Mesenchymal stem cell (in vitro differentiated cells and primary cell): ENCODE data around the gene ZNF394.
A peak's percentile ranks its signal among the peaks of the same experiment; 100 is the strongest.

ENCODE experiments used
- DNase-seq: peaks from one replicate; pipeline ENCODE4 v3.0.0-alpha.2; 2013
- H2AFZ ChIP-seq: one replicate; pipeline ENCODE4 v1.6.1; 2013; ENCODE audit warnings: low read depth, mild to moderate bottlenecking, control low read depth, inconsistent platforms, low read length, moderate library complexity
- H2AK5ac ChIP-seq: 2 replicates; pipeline ENCODE4 v1.6.1; 2013; ENCODE audit warnings: low read length, moderate library complexity, mild to moderate bottlenecking, inconsistent platforms; ENCODE audit not compliant: severe bottlenecking
- H2BK120ac ChIP-seq: one replicate; pipeline ENCODE4 v1.6.1; 2013; ENCODE audit warnings: low read depth, mild to moderate bottlenecking, inconsistent platforms, low read length, moderate library complexity
- H2BK12ac ChIP-seq, 2 experiments: one replicate each; pipeline ENCODE4 v1.6.1; 2013; ENCODE audit warnings: inconsistent platforms in 2 of 2, low read length in 2 of 2, mild to moderate bottlenecking in 2 of 2, moderate library complexity in 2 of 2, control low read depth in 1 of 2
- H2BK15ac ChIP-seq: one replicate; pipeline ENCODE4 v1.6.1; 2013; ENCODE audit warnings: mild to moderate bottlenecking, low read depth, inconsistent platforms; ENCODE audit not compliant: poor library complexity, severe bottlenecking
- H2BK5ac ChIP-seq: 2 replicates; pipeline ENCODE4 v1.6.1; 2013; ENCODE audit warnings: low read depth, mild to moderate bottlenecking, low read length, control low read depth, inconsistent platforms; ENCODE audit not compliant: poor library complexity, severe bottlenecking
- H3K14ac ChIP-seq, 2 experiments: one replicate each; pipeline ENCODE4 v1.6.1; 2013; ENCODE audit warnings: inconsistent platforms in 2 of 2, low read length in 2 of 2, control low read depth in 1 of 2, mild to moderate bottlenecking in 1 of 2, moderate library complexity in 1 of 2
- H3K18ac ChIP-seq, 2 experiments: one replicate each; pipeline ENCODE4 v1.6.1; 2013; ENCODE audit warnings: inconsistent platforms in 2 of 2, low read length in 2 of 2, control low read depth in 1 of 2, low read depth in 1 of 2, mild to moderate bottlenecking in 1 of 2
- H3K23ac ChIP-seq, 2 experiments: one replicate each; pipeline ENCODE4 v1.6.1; 2013; ENCODE audit warnings: inconsistent platforms in 2 of 2, low read length in 2 of 2, mild to moderate bottlenecking in 2 of 2, moderate library complexity in 2 of 2, control low read depth in 1 of 2
- H3K27ac ChIP-seq: 2 replicates; pipeline ENCODE4 v1.5.1; 2013; ENCODE audit warnings: mild to moderate bottlenecking, moderate library complexity, low read length, control low read depth, inconsistent platforms; ENCODE audit not compliant: poor library complexity, severe bottlenecking
- H3K27me3 ChIP-seq, 2 experiments: 2 replicates each; pipeline versions ENCODE4 v1.6.1 to v1.7.0; 2013; ENCODE audit warnings: low read length in 2 of 2, mild to moderate bottlenecking in 2 of 2, moderate library complexity in 2 of 2, control low read depth in 1 of 2, inconsistent platforms in 1 of 2; ENCODE audit not compliant: control insufficient read depth in 1 of 2, insufficient read depth in 1 of 2
- H3K36me3 ChIP-seq, 2 experiments: 2 replicates each; pipeline versions ENCODE4 v1.6.1 to v1.7.0; 2013; ENCODE audit warnings: low read length in 2 of 2, control low read depth in 1 of 2, inconsistent platforms in 1 of 2, low read depth in 1 of 2, mild to moderate bottlenecking in 1 of 2; ENCODE audit not compliant: insufficient read depth in 2 of 2, control insufficient read depth in 1 of 2
- H3K4ac ChIP-seq, 2 experiments: one replicate each; pipeline ENCODE4 v1.6.1; 2013; ENCODE audit warnings: inconsistent platforms in 2 of 2, low read length in 2 of 2, mild to moderate bottlenecking in 2 of 2, moderate library complexity in 2 of 2, control low read depth in 1 of 2, low read depth in 1 of 2
- H3K4me1 ChIP-seq: 2 replicates; pipeline ENCODE4 v1.6.1; 2013; ENCODE audit warnings: low read depth, low read length, control low read depth; ENCODE audit not compliant: control insufficient read depth, insufficient read depth
- H3K4me2 ChIP-seq: 2 replicates; pipeline ENCODE4 v1.6.1; 2013; ENCODE audit warnings: low read length, mild to moderate bottlenecking, inconsistent platforms; ENCODE audit not compliant: poor library complexity, severe bottlenecking
- H3K4me3 ChIP-seq, 2 experiments: 2 replicates each; pipeline versions ENCODE4 v1.5.1 to v1.7.0; 2013; ENCODE audit warnings: low read length in 2 of 2, mild to moderate bottlenecking in 2 of 2, control low read depth in 1 of 2, low read depth in 1 of 2; ENCODE audit not compliant: insufficient read depth in 1 of 2
- H3K79me1 ChIP-seq: replicated peaks from 2 replicates; pipeline ENCODE4 v1.6.1; 2013; ENCODE audit warnings: mild to moderate bottlenecking, control low read depth, low read length, inconsistent platforms; ENCODE audit not compliant: poor library complexity, severe bottlenecking
- H3K9ac ChIP-seq: 2 replicates; pipeline ENCODE4 v1.7.0; 2013; ENCODE audit warnings: mild to moderate bottlenecking, low read length, moderate library complexity
- H3K9me3 ChIP-seq: 2 replicates; pipeline ENCODE4 v1.7.0; 2013; ENCODE audit warnings: mild to moderate bottlenecking, low read length; ENCODE audit not compliant: control insufficient read depth
- H4K8ac ChIP-seq: one replicate; pipeline ENCODE4 v1.6.1; 2013; ENCODE audit warnings: inconsistent platforms, mild to moderate bottlenecking, low read length, moderate library complexity
- H4K91ac ChIP-seq: one replicate; pipeline ENCODE4 v1.6.1; 2013; ENCODE audit warnings: mild to moderate bottlenecking, low read length, inconsistent platforms
- WGBS: methylation state at CpG from one replicate; pipeline ENCODE4 v1.1.7; 2013; ENCODE audit warnings: mixed read lengths; 5-methylcytosine and 5-hydroxymethylcytosine counted together

ZNF394 gene

GRCh38 chr7:99543081-99543671 lies 43.1 kb upstream of the ZNF394 start:
- no peak overlapping the region for H3K14ac ChIP-seq
- H2AFZ ChIP-seq: no peak overlapping the region
- H4K91ac ChIP-seq: no peak overlapping the region
- no peak overlapping the region for H3K18ac ChIP-seq
- H3K9me3 ChIP-seq: peaks cover 65% of the 10 kb centered on the region
- no peak for DNase-seq
- H2BK120ac ChIP-seq: no peak overlapping the region
- H3K36me3 ChIP-seq: peaks cover 16 to 20% of the 10 kb centered on the region in 2 experiments
- no peak overlapping the region for H3K9ac ChIP-seq
- no peak overlapping the region for H3K23ac ChIP-seq
- H3K27ac ChIP-seq: no peak overlapping the region
- H4K8ac ChIP-seq: no peak overlapping the region
- H3K4me3 ChIP-seq: no peak overlapping the region
- 98% methylated on average over 34 of the region's 34 CpGs for WGBS
- no peaks in the 10 kb centered on the region for H3K4me1 ChIP-seq
- no peak overlapping the region for H3K4ac ChIP-seq
- H2BK12ac ChIP-seq: no peak overlapping the region
- peaks cover 4% of the 10 kb centered on the region for H3K79me1 ChIP-seq
- H3K27me3 ChIP-seq: no peaks in the 10 kb centered on the region
- H2BK15ac ChIP-seq: no peak overlapping the region
- no peak overlapping the region for H2AK5ac ChIP-seq
- H2BK5ac ChIP-seq: no peak overlapping the region
- no peak overlapping the region for H3K4me2 ChIP-seq

- Histone ChIP-seq H2BK12ac (no peak overlapping the region), H2BK120ac (no peak overlapping the region), H3K27me3 (no peaks in the 10 kb centered on the region), H3K23ac (no peak overlapping the region), H2AK5ac (no peak overlapping the region), H3K36me3 (peaks cover 3 to 14% of the 10 kb centered on the region in 2 experiments), H4K8ac (no peak overlapping the region), H3K4ac (no peak overlapping the region), H3K9ac (no peak overlapping the region), H3K79me1 (peaks cover 1% of the 10 kb centered on the region), H2AFZ (no peak overlapping the region), H2BK15ac (no peak overlapping the region), H3K27ac (no peak overlapping the region), H2BK5ac (no peak overlapping the region), H3K18ac (no peak overlapping the region), H3K4me3 (no peak overlapping the region), H3K14ac (no peak overlapping the region), H3K4me1 (no peaks in the 10 kb centered on the region), H3K4me2 (no peak overlapping the region), H4K91ac (no peak overlapping the region), H3K9me3 (peaks cover 60% of the 10 kb centered on the region)
- DNase-seq: no peak
- WGBS: 93% methylated on average over 8 of the region's 9 CpGs
Observed at GRCh38 chr7:99541212-99541611, 41.1 kb upstream of the ZNF394 start.

- no peak overlapping the region for H4K8ac ChIP-seq
- no peak overlapping the region for H2BK120ac ChIP-seq
- H3K14ac ChIP-seq: no peak overlapping the region
- no peak overlapping the region for H2BK12ac ChIP-seq
- H3K9ac ChIP-seq: no peak overlapping the region
- H2BK5ac ChIP-seq: no peak overlapping the region
- H2AFZ ChIP-seq: no peak overlapping the region
- peaks cover 66% of the 10 kb centered on the region for H3K9me3 ChIP-seq
- no peaks in the 10 kb centered on the region for H3K4me1 ChIP-seq
- no peak overlapping the region for H3K4ac ChIP-seq
- no peak overlapping the region for H3K23ac ChIP-seq
- WGBS: 77% methylated on average over 4 of the region's 5 CpGs
- H3K36me3 ChIP-seq: peaks cover 3 to 11% of the 10 kb centered on the region in 2 experiments
- H3K27me3 ChIP-seq: no peaks in the 10 kb centered on the region
- no peaks in the 10 kb centered on the region for H3K79me1 ChIP-seq
- H3K18ac ChIP-seq: no peak overlapping the region
- DNase-seq: no peak
- H4K91ac ChIP-seq: no peak overlapping the region
- no peak overlapping the region for H2AK5ac ChIP-seq
- H3K4me2 ChIP-seq: no peak overlapping the region
- peak overlapping the region in 1 of 2 experiments; percentile 60 for H3K4me3 ChIP-seq
- H3K27ac ChIP-seq: no peak overlapping the region
- H2BK15ac ChIP-seq: no peak overlapping the region
Observed at GRCh38 chr7:99540542-99540941, 40.5 kb upstream of the ZNF394 start.

- DNase-seq: no peak
- H3K9ac ChIP-seq: no peak overlapping the region
- 52% methylated on average over 4 of the region's 7 CpGs for WGBS
Observed at GRCh38 chr7:99539213-99539811, 39.2 kb upstream of the ZNF394 start.

More at GRCh38 chr7:99539213-99539811, 39.2 kb upstream of the ZNF394 start:
- H2AFZ ChIP-seq: no peak overlapping the region
- no peak overlapping the region for H3K4ac ChIP-seq
- H3K36me3 ChIP-seq: peaks cover 3 to 17% of the 10 kb centered on the region in 2 experiments
- H3K18ac ChIP-seq: no peak overlapping the region
- H3K9me3 ChIP-seq: peaks cover 75% of the 10 kb centered on the region
- H3K23ac ChIP-seq: no peak overlapping the region
- no peak overlapping the region for H2BK120ac ChIP-seq
- H3K27ac ChIP-seq: no peak overlapping the region
- H3K4me1 ChIP-seq: no peaks in the 10 kb centered on the region
- no peak overlapping the region for H3K14ac ChIP-seq
- H2AK5ac ChIP-seq: no peak overlapping the region
- H4K91ac ChIP-seq: no peak overlapping the region
- H2BK12ac ChIP-seq: no peak overlapping the region
- H3K4me2 ChIP-seq: no peak overlapping the region
- H3K27me3 ChIP-seq: no peaks in the 10 kb centered on the region
- H4K8ac ChIP-seq: no peak overlapping the region
- no peak overlapping the region for H2BK15ac ChIP-seq
- no peak overlapping the region for H3K4me3 ChIP-seq
- peaks cover 2% of the 10 kb centered on the region for H3K79me1 ChIP-seq
- H2BK5ac ChIP-seq: no peak overlapping the region
